WTC11 (cell line): Measurements from ENCODE around the gene C17orf50.

Experiments used
- ETV6 ChIP-seq: sonication (generic); formaldehyde crosslinking; IDR thresholded peaks from 2 replicates; pipeline ENCODE4 v1.8.1; 2022; ENCODE audit warnings: mild to moderate bottlenecking, missing genetic modification reagents
- FOXJ3 ChIP-seq: sonication (generic); formaldehyde crosslinking; IDR thresholded peaks from 2 replicates; pipeline ENCODE4 v1.9.0; 2021; ENCODE audit warnings: missing genetic modification reagents, mild to moderate bottlenecking, borderline replicate concordance
- NFE2L1 ChIP-seq: sonication (generic); formaldehyde crosslinking; IDR thresholded peaks from 2 replicates; pipeline ENCODE4 v1.8.1; 2023; ENCODE audit warnings: missing genetic modification reagents
- NFYB ChIP-seq: sonication (generic); formaldehyde crosslinking; conservative IDR thresholded peaks from 2 replicates; pipeline ENCODE4 v1.8.0; 2022; ENCODE audit warnings: low read depth, missing genetic modification reagents
- TF ChIP-seq, protein P1 (sequence below): fragments of 200-600 bp; IDR thresholded peaks from 2 replicates; pipeline ENCODE4 v1.8.0; 2022; ENCODE audit warnings: antibody characterized with exemption
- TF ChIP-seq, protein P2 (sequence below): sonication (generic); formaldehyde crosslinking; IDR thresholded peaks from 2 replicates; pipeline ENCODE4 v1.8.0; 2022; ENCODE audit warnings: missing genetic modification reagents
- TF ChIP-seq, protein P3 (sequence below): sonication (generic); formaldehyde crosslinking; IDR thresholded peaks from 2 replicates; pipeline ENCODE4 v1.8.0; 2022; ENCODE audit warnings: mild to moderate bottlenecking, missing genetic modification reagents
- TF ChIP-seq, protein P4 (sequence below): sonication (generic); formaldehyde crosslinking; IDR thresholded peaks from 2 replicates; pipeline ENCODE4 v1.8.0; 2022; ENCODE audit warnings: mild to moderate bottlenecking, missing genetic modification reagents
- TF ChIP-seq, protein P5 (sequence below): sonication (generic); formaldehyde crosslinking; conservative IDR thresholded peaks from 2 replicates; pipeline ENCODE4 v1.8.1; 2023; ENCODE audit warnings: mild to moderate bottlenecking, low read depth, missing genetic modification reagents, moderate library complexity

DNA sequence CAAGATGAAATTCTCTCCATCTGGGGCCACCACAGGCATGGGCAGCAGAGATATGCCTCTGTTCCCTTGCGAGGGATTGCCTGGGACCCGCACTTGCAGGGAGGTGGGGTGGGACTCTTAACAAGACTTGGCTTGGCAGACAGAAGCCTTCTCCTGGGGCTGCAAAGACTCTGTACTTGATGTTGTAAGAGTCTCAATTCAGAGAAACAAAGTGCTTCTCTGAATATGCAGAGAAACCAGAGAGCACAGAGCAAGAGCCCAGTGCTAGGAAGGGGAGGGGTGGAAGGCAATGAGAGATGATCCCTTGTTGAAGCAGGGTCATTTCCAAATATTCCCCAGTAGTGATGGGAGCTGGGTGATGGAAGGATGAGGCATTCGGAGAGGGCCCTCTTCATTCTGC is 32.6 kb downstream of the C17orf50 start:
- TF ChIP-seq NFE2L1 (no peak), ETV6 (CRISPR knock-in tag) (no peak), FOXJ3 (CRISPR knock-in tag) (no peak), NFYB (CRISPR knock-in tag) (no peak)
- TF ChIP-seq, protein P1, sequence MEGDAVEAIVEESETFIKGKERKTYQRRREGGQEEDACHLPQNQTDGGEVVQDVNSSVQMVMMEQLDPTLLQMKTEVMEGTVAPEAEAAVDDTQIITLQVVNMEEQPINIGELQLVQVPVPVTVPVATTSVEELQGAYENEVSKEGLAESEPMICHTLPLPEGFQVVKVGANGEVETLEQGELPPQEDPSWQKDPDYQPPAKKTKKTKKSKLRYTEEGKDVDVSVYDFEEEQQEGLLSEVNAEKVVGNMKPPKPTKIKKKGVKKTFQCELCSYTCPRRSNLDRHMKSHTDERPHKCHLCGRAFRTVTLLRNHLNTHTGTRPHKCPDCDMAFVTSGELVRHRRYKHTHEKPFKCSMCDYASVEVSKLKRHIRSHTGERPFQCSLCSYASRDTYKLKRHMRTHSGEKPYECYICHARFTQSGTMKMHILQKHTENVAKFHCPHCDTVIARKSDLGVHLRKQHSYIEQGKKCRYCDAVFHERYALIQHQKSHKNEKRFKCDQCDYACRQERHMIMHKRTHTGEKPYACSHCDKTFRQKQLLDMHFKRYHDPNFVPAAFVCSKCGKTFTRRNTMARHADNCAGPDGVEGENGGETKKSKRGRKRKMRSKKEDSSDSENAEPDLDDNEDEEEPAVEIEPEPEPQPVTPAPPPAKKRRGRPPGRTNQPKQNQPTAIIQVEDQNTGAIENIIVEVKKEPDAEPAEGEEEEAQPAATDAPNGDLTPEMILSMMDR = no peak
- TF ChIP-seq, protein P2, sequence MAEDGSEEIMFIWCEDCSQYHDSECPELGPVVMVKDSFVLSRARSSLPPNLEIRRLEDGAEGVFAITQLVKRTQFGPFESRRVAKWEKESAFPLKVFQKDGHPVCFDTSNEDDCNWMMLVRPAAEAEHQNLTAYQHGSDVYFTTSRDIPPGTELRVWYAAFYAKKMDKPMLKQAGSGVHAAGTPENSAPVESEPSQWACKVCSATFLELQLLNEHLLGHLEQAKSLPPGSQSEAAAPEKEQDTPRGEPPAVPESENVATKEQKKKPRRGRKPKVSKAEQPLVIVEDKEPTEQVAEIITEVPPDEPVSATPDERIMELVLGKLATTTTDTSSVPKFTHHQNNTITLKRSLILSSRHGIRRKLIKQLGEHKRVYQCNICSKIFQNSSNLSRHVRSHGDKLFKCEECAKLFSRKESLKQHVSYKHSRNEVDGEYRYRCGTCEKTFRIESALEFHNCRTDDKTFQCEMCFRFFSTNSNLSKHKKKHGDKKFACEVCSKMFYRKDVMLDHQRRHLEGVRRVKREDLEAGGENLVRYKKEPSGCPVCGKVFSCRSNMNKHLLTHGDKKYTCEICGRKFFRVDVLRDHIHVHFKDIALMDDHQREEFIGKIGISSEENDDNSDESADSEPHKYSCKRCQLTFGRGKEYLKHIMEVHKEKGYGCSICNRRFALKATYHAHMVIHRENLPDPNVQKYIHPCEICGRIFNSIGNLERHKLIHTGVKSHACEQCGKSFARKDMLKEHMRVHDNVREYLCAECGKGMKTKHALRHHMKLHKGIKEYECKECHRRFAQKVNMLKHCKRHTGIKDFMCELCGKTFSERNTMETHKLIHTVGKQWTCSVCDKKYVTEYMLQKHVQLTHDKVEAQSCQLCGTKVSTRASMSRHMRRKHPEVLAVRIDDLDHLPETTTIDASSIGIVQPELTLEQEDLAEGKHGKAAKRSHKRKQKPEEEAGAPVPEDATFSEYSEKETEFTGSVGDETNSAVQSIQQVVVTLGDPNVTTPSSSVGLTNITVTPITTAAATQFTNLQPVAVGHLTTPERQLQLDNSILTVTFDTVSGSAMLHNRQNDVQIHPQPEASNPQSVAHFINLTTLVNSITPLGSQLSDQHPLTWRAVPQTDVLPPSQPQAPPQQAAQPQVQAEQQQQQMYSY (CRISPR knock-in tag) = no peak
- TF ChIP-seq, protein P3, sequence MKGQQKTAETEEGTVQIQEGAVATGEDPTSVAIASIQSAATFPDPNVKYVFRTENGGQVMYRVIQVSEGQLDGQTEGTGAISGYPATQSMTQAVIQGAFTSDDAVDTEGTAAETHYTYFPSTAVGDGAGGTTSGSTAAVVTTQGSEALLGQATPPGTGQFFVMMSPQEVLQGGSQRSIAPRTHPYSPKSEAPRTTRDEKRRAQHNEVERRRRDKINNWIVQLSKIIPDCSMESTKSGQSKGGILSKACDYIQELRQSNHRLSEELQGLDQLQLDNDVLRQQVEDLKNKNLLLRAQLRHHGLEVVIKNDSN (CRISPR knock-in tag) = no peak
- TF ChIP-seq, protein P4, sequence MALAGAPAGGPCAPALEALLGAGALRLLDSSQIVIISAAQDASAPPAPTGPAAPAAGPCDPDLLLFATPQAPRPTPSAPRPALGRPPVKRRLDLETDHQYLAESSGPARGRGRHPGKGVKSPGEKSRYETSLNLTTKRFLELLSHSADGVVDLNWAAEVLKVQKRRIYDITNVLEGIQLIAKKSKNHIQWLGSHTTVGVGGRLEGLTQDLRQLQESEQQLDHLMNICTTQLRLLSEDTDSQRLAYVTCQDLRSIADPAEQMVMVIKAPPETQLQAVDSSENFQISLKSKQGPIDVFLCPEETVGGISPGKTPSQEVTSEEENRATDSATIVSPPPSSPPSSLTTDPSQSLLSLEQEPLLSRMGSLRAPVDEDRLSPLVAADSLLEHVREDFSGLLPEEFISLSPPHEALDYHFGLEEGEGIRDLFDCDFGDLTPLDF = no peak
- TF ChIP-seq, protein P5, sequence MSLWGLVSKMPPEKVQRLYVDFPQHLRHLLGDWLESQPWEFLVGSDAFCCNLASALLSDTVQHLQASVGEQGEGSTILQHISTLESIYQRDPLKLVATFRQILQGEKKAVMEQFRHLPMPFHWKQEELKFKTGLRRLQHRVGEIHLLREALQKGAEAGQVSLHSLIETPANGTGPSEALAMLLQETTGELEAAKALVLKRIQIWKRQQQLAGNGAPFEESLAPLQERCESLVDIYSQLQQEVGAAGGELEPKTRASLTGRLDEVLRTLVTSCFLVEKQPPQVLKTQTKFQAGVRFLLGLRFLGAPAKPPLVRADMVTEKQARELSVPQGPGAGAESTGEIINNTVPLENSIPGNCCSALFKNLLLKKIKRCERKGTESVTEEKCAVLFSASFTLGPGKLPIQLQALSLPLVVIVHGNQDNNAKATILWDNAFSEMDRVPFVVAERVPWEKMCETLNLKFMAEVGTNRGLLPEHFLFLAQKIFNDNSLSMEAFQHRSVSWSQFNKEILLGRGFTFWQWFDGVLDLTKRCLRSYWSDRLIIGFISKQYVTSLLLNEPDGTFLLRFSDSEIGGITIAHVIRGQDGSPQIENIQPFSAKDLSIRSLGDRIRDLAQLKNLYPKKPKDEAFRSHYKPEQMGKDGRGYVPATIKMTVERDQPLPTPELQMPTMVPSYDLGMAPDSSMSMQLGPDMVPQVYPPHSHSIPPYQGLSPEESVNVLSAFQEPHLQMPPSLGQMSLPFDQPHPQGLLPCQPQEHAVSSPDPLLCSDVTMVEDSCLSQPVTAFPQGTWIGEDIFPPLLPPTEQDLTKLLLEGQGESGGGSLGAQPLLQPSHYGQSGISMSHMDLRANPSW (CRISPR knock-in tag) = no peak
